ENCODE measurements around the gene DLX2.
"Not testable (repeated sequence)": the region's sequence is repeated elsewhere in the genome, so short reads cannot be mapped to it uniquely, and the experiment has no call there.

DLX2 gene

GRCh38 chr2:172102391-172103359 is at the start of gene DLX2:
Gene DLX2, minus strand, starts transcription at chr2:172102900. Its CDS starts 362 bp downstream, at chr2:172102538.
- H3K4me3 ChIP-seq (ENCODE audit: low read depth, low read length): peak within 1 kb of the TSS; percentile 63
- peak; percentile 71 for DNase-seq (ENCODE audit: low read depth)

- no peak for DNase-seq (ENCODE audit: low read depth)
- H3K4me3 ChIP-seq (ENCODE audit: low read depth, low read length): no peak overlapping the region
Measured at GRCh38 chr2:172147944-172148650, 45.4 kb upstream of the DLX2 start.

GRCh38 chr2:172143817-172144216 is 41.1 kb upstream of the DLX2 start:
- no peak for DNase-seq (ENCODE audit: low read depth)
- no peak overlapping the region for H3K4me3 ChIP-seq (ENCODE audit: low read depth, low read length)

GRCh38 chr2:172138727-172139126 is 36.0 kb upstream of the DLX2 start:
- not testable (repeated sequence) for H3K4me3 ChIP-seq (ENCODE audit: low read depth, low read length); DNase-seq (ENCODE audit: low read depth)

GRCh38 chr2:172137943-172138342 is 35.2 kb upstream of the DLX2 start:
- no peak overlapping the region for H3K4me3 ChIP-seq (ENCODE audit: low read depth, low read length)
- DNase-seq (ENCODE audit: low read depth): no peak

GRCh38 chr2:172137109-172137508 is 34.4 kb upstream of the DLX2 start:
- no peak overlapping the region for H3K4me3 ChIP-seq (ENCODE audit: low read depth, low read length)
- DNase-seq (ENCODE audit: low read depth): no peak

- H3K4me3 ChIP-seq (ENCODE audit: low read depth, low read length): no peak overlapping the region
Measured at GRCh38 chr2:172135446-172135845, 32.7 kb upstream of the DLX2 start.

GRCh38 chr2:172134270-172134669 is 31.6 kb upstream of the DLX2 start:
- DNase-seq (ENCODE audit: low read depth): no peak
- no peak overlapping the region for H3K4me3 ChIP-seq (ENCODE audit: low read depth, low read length)

More at GRCh38 chr2:172135446-172135845, 32.7 kb upstream of the DLX2 start:
- DNase-seq (ENCODE audit: low read depth): peak; percentile 25

- no peak for DNase-seq (ENCODE audit: low read depth)
- no peak overlapping the region for H3K4me3 ChIP-seq (ENCODE audit: low read depth, low read length)
Measured at GRCh38 chr2:172131713-172132555, 29.2 kb upstream of the DLX2 start.

- no peak for DNase-seq (ENCODE audit: low read depth)
- no peak overlapping the region for H3K4me3 ChIP-seq (ENCODE audit: low read depth, low read length)
Measured at GRCh38 chr2:172129404-172129803, 26.7 kb upstream of the DLX2 start.

- no peak for DNase-seq (ENCODE audit: low read depth)
- H3K4me3 ChIP-seq (ENCODE audit: low read depth, low read length): no peak overlapping the region
Measured at GRCh38 chr2:172128484-172128883, 25.8 kb upstream of the DLX2 start.

GRCh38 chr2:172120118-172120517 is 17.4 kb upstream of the DLX2 start:
- H3K4me3 ChIP-seq (ENCODE audit: low read depth, low read length): no peak overlapping the region
- DNase-seq (ENCODE audit: low read depth): no peak

- H3K4me3 ChIP-seq (ENCODE audit: low read depth, low read length): no peak overlapping the region
- no peak for DNase-seq (ENCODE audit: low read depth)
Measured at GRCh38 chr2:172119089-172119488, 16.4 kb upstream of the DLX2 start.

- H3K4me3 ChIP-seq (ENCODE audit: low read depth, low read length): no peak overlapping the region
- no peak for DNase-seq (ENCODE audit: low read depth)
Measured at GRCh38 chr2:172116107-172116506, 13.4 kb upstream of the DLX2 start.

GRCh38 chr2:172114579-172114978 is 11.9 kb upstream of the DLX2 start:
- no peak for DNase-seq (ENCODE audit: low read depth)
- H3K4me3 ChIP-seq (ENCODE audit: low read depth, low read length): no peak overlapping the region

GRCh38 chr2:172114176-172114575 is 11.5 kb upstream of the DLX2 start:
- DNase-seq (ENCODE audit: low read depth); H3K4me3 ChIP-seq (ENCODE audit: low read depth, low read length): not testable (repeated sequence)

GRCh38 chr2:172113617-172114016 is 10.9 kb upstream of the DLX2 start:
- DNase-seq (ENCODE audit: low read depth): no peak
- no peak overlapping the region for H3K4me3 ChIP-seq (ENCODE audit: low read depth, low read length)

GRCh38 chr2:172109988-172110811 is 7.5 kb upstream of the DLX2 start:
- H3K4me3 ChIP-seq (ENCODE audit: low read depth, low read length): no peak overlapping the region
- DNase-seq (ENCODE audit: low read depth): no peak

Data from skeletal muscle cell (primary cell).